GM12878 (cell line): ENCODE results near the gene PDXP. TPM values are rescaled to one million over a fixed set of nuclear protein-coding genes. Genes with fewer than 3 reads are reported as not detected.

Experiments used
- CBX3 ChIP-seq: fragments of 200-600 bp; sonication (generic); IDR thresholded peaks from 2 replicates; pipeline ENCODE4 v1.6.1; 2016; ENCODE audit warnings: low read depth, borderline replicate concordance
- CREM ChIP-seq: IDR thresholded peaks from 2 replicates; pipeline ENCODE4 v1.6.1; 2014; ENCODE audit warnings: antibody characterized with exemption, low read depth
- DPF2 ChIP-seq: fragments of 450-650 bp; IDR thresholded peaks from 2 replicates; pipeline ENCODE4 v1.6.1; 2017; ENCODE audit warnings: mild to moderate bottlenecking
- EGR1 ChIP-seq, 2 experiments: IDR thresholded peaks; 1 replicate in 1 of 2; 2 replicates in 1 of 2; pipeline ENCODE4 v1.6.1; 2011 to 2012; ENCODE audit warnings: low read depth in 2 of 2, low read length in 2 of 2, borderline replicate concordance in 1 of 2, mild to moderate bottlenecking in 1 of 2, moderate library complexity in 1 of 2
- ETV6 ChIP-seq, 2 experiments: fragments of 450-650 bp in 1 of 2; IDR thresholded peaks in 1 of 2; conservative IDR thresholded peaks in 1 of 2; 2 replicates each; pipeline ENCODE4 v1.6.1; 2014; ENCODE audit warnings: antibody characterized with exemption in 1 of 2, borderline replicate concordance in 1 of 2, low read depth in 1 of 2, mild to moderate bottlenecking in 1 of 2, moderate library complexity in 1 of 2
- EZH2 ChIP-seq: IDR thresholded peaks from 2 replicates; pipeline ENCODE4 v1.6.1; 2012; ENCODE audit warnings: low read depth, mild to moderate bottlenecking, control low read depth, inconsistent platforms, low read length, borderline replicate concordance; ENCODE audit not compliant: control insufficient read depth
- FOXK2 ChIP-seq: fragments of 450-650 bp; IDR thresholded peaks from 2 replicates; pipeline ENCODE4 v1.6.1; 2017; ENCODE audit warnings: mild to moderate bottlenecking, moderate library complexity
- MTA2 ChIP-seq: fragments of 450-650 bp; IDR thresholded peaks from 2 replicates; pipeline ENCODE4 v1.6.1; 2016; ENCODE audit warnings: low read depth, mild to moderate bottlenecking, moderate library complexity
- MYC ChIP-seq: IDR thresholded peaks from 2 replicates; pipeline ENCODE4 v1.6.1; 2011; ENCODE audit warnings: mild to moderate bottlenecking, low read length, moderate library complexity, inconsistent platforms; ENCODE audit not compliant: insufficient read depth, insufficient replicate concordance, insufficient read length, severe bottlenecking
- NBN ChIP-seq: fragments of 450-650 bp; IDR thresholded peaks from 2 replicates; pipeline ENCODE4 v1.6.1; 2016
- NFYA ChIP-seq: IDR thresholded peaks from 2 replicates; pipeline ENCODE4 v1.6.1; 2011; ENCODE audit warnings: low read depth, mild to moderate bottlenecking, low read length, improper control_type of control experiment, borderline replicate concordance
- NR2C1 ChIP-seq: fragments of 450-650 bp; IDR thresholded peaks from 2 replicates; pipeline ENCODE4 v1.6.1; 2017; ENCODE audit warnings: antibody characterized with exemption, mild to moderate bottlenecking, moderate library complexity
- POLR2A ChIP-seq: IDR thresholded peaks from 2 replicates; pipeline ENCODE4 v1.6.1; 2011; ENCODE audit warnings: low read depth, mild to moderate bottlenecking, low read length
- POU2F2 ChIP-seq: IDR thresholded peaks from 3 replicates; pipeline ENCODE4 v1.6.1; 2011; ENCODE audit warnings: low read depth, mild to moderate bottlenecking, low read length, borderline replicate concordance
- RAD51 ChIP-seq: fragments of 450-650 bp; IDR thresholded peaks from 2 replicates; pipeline ENCODE4 v1.6.1; 2016; ENCODE audit warnings: moderate library complexity, mild to moderate bottlenecking, inconsistent platforms
- RBBP5 ChIP-seq: fragments of 200-600 bp; sonication (generic); conservative IDR thresholded peaks from 2 replicates; pipeline ENCODE4 v1.6.1; 2016
- RCOR1 ChIP-seq: conservative IDR thresholded peaks from 2 replicates; pipeline ENCODE4 v1.6.1; 2012; ENCODE audit warnings: low read depth, low read length, improper control_type of control experiment
- RELA ChIP-seq: fragments of 450-650 bp; IDR thresholded peaks from 2 replicates; pipeline ENCODE4 v1.8.0; 2014; ENCODE audit warnings: borderline replicate concordance; ENCODE audit not compliant: partially characterized antibody
- RELB ChIP-seq: fragments of 450-650 bp; IDR thresholded peaks from 2 replicates; pipeline ENCODE4 v1.6.1; 2017; ENCODE audit warnings: low read depth, mild to moderate bottlenecking, moderate library complexity
- SMAD1 ChIP-seq: fragments of 450-650 bp; IDR thresholded peaks from 2 replicates; pipeline ENCODE4 v1.6.1; 2018; ENCODE audit warnings: mild to moderate bottlenecking, low read depth; ENCODE audit not compliant: partially characterized antibody
- SREBF1 ChIP-seq: IDR thresholded peaks from 2 replicates; pipeline ENCODE4 v1.6.1; 2012; ENCODE audit warnings: mild to moderate bottlenecking, low read length
- STAT3 ChIP-seq: IDR thresholded peaks from 2 replicates; pipeline ENCODE4 v1.6.1; 2011; ENCODE audit warnings: low read depth, low read length, improper control_type of control experiment
- SUPT20H ChIP-seq: IDR thresholded peaks from 2 replicates; pipeline ENCODE4 v1.6.1; 2011; ENCODE audit warnings: low read depth, mild to moderate bottlenecking, low read length, moderate library complexity, borderline replicate concordance; ENCODE audit not compliant: control insufficient read depth
- TCF3 ChIP-seq: IDR thresholded peaks from 2 replicates; pipeline ENCODE4 v1.6.1; 2012; ENCODE audit warnings: low read depth, mild to moderate bottlenecking, low read length, borderline replicate concordance; ENCODE audit not compliant: insufficient read depth
- ZNF217 ChIP-seq: fragments of 450-650 bp; IDR thresholded peaks from 2 replicates; pipeline ENCODE4 v1.6.1; 2017; ENCODE audit warnings: antibody characterized with exemption, mild to moderate bottlenecking
- ZNF274 ChIP-seq: IDR thresholded peaks from one replicate; pipeline ENCODE4 v1.8.0; 2011; ENCODE audit not compliant: insufficient read length, insufficient read depth
- ZSCAN29 ChIP-seq: fragments of 450-650 bp; IDR thresholded peaks from 2 replicates; pipeline ENCODE4 v1.6.1; 2017; ENCODE audit warnings: mild to moderate bottlenecking, moderate library complexity
- polyA plus RNA-seq, 11 experiments: library from polyadenylated mRNA; depleted of rRNA in 4 of 11; unstranded in 6 of 11; stranded (reverse) in 5 of 11; fragments of >200 nt; fragmentation: Nextera tagmentation in 4 of 11; fragmentation: Illumina TruSeq in 1 of 11; extraction: Ambion mirVana in 4 of 11; extraction: Trizol in 1 of 11; gene quantifications; 1 replicate in 1 of 11; 2 replicates in 10 of 11; pipeline versions ENCODE4 v1.2.1 to v1.2.3, GENCODE V29; 2011 to 2016; ENCODE audit warnings: inconsistent platforms in 2 of 11, missing spikeins in 2 of 11, low read depth in 1 of 11
- total RNA-seq, 4 experiments: library from RNA; depleted of rRNA in 3 of 4; stranded (reverse); fragments of >200 nt in 3 of 4; fragmentation: Illumina TruSeq in 1 of 4; extraction: Trizol in 1 of 4; gene quantifications; 2 replicates each; pipeline versions ENCODE4 v1.2.1 to v1.2.3, GENCODE V29; 2013 to 2021
- TF ChIP-seq, protein P1 (sequence below): IDR thresholded peaks from 2 replicates; pipeline ENCODE4 v1.6.1; 2011; ENCODE audit warnings: borderline replicate concordance, low read depth, mild to moderate bottlenecking, moderate library complexity, low read length; ENCODE audit not compliant: insufficient read depth, poor library complexity, severe bottlenecking
- TF ChIP-seq, protein P2 (sequence below): fragments of 450-650 bp; IDR thresholded peaks from 2 replicates; pipeline ENCODE4 v1.6.1; 2016; ENCODE audit warnings: mild to moderate bottlenecking

PDXP gene
- total and polyA plus RNA-seq, 10 of the 15 experiments (the other 5 are each of a cell fraction or from before 2014, with no cell fraction given), result 4.4 to 56.7 (median 34.6) TPM

GRCh38 chr22:37633089-37633624 is 25.4 kb upstream of the PDXP start (continued):
- TF ChIP-seq RELB, result peak; percentile 74; the same call in 1 of the 2 replicates
- no peak for TF ChIP-seq SUPT20H
- peak; percentile 52 for TF ChIP-seq MYC
- TF ChIP-seq NBN, result 0 out of 2 replicates have a peak, but pooled peaks have one; percentile 48
- no peak for TF ChIP-seq RCOR1
- TF ChIP-seq EGR1 (IDR thresholded peaks at IDR 0.05; ENCODE audit: borderline replicate concordance in 1 of 2, low read depth in 2 of 2, low read length in 2 of 2), result peak in 1 of 2 experiments; percentile 52; a peak in 1 of 3 replicates
- peak; percentile 80 for TF ChIP-seq MTA2
- no peak for TF ChIP-seq SMAD1
- peak; percentile 85; the same call in 2 of the 3 replicates for TF ChIP-seq POU2F2
- 0 out of 2 replicates have a peak, but pooled peaks have one; percentile 47 for TF ChIP-seq ZSCAN29
- peak; percentile 70 for TF ChIP-seq FOXK2
- TF ChIP-seq RELA, result peak; percentile 50
- peak in 1 of 2 experiments; percentile 60; a peak in 2 of 4 replicates for TF ChIP-seq ETV6 (conservative IDR thresholded peaks at IDR 0.05 in 1 of 2, IDR thresholded peaks at IDR 0.05 in 1 of 2; ENCODE audit: borderline replicate concordance in 1 of 2, low read depth in 1 of 2)
- peak; percentile 92 for TF ChIP-seq TCF3
- peak; percentile 57 for TF ChIP-seq POLR2A
- no peak for TF ChIP-seq RBBP5
- no peak for TF ChIP-seq RAD51
- no peak for TF ChIP-seq EZH2
- no peak; the same call in 1 of the 2 replicates for TF ChIP-seq ZNF217
- TF ChIP-seq NFYA, result no peak
- TF ChIP-seq, protein P1, sequence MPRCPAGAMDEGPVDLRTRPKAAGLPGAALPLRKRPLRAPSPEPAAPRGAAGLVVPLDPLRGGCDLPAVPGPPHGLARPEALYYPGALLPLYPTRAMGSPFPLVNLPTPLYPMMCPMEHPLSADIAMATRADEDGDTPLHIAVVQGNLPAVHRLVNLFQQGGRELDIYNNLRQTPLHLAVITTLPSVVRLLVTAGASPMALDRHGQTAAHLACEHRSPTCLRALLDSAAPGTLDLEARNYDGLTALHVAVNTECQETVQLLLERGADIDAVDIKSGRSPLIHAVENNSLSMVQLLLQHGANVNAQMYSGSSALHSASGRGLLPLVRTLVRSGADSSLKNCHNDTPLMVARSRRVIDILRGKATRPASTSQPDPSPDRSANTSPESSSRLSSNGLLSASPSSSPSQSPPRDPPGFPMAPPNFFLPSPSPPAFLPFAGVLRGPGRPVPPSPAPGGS, result peak; percentile 91
- no peak for TF ChIP-seq STAT3
- TF ChIP-seq, protein P2, sequence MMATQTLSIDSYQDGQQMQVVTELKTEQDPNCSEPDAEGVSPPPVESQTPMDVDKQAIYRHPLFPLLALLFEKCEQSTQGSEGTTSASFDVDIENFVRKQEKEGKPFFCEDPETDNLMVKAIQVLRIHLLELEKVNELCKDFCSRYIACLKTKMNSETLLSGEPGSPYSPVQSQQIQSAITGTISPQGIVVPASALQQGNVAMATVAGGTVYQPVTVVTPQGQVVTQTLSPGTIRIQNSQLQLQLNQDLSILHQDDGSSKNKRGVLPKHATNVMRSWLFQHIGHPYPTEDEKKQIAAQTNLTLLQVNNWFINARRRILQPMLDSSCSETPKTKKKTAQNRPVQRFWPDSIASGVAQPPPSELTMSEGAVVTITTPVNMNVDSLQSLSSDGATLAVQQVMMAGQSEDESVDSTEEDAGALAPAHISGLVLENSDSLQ, result peak; percentile 36; the same call in 1 of the 2 replicates
- 0 out of 2 replicates have a peak, but pooled peaks have one; percentile 26 for TF ChIP-seq NR2C1
- peak; percentile 77 for TF ChIP-seq CREM
- TF ChIP-seq ZNF274, result no peak
- no peak for TF ChIP-seq SREBF1
- no peak; the same call in 1 of the 2 replicates for TF ChIP-seq DPF2
- no peak for TF ChIP-seq CBX3
